HG03175 (cell line): ENCODE measurements around the gene METTL26.
"Not testable (repeated sequence)": the region's sequence is repeated elsewhere in the genome, so short reads cannot be mapped to it uniquely, and the experiment has no call there.

Experiments
- ATAC-seq: cut with Tn5 transposase; IDR thresholded peaks from one replicate; pipeline ENCODE4 v1.9.1; 2021; ENCODE audit warnings: mild to moderate bottlenecking, moderate library complexity; ENCODE audit not compliant: unreplicated experiment

The METTL26 gene

GRCh38 chr16:603933-604332 lies 32.2 kb downstream of the METTL26 start:
- no peak for ATAC-seq

- no peak for ATAC-seq
Observed at GRCh38 chr16:600781-601180, 35.3 kb downstream of the METTL26 start.

GRCh38 chr16:598823-599739 lies 37.0 kb downstream of the METTL26 start:
- no peak for ATAC-seq

GRCh38 chr16:597655-598054 lies 38.5 kb downstream of the METTL26 start:
- ATAC-seq: not testable (repeated sequence)

GRCh38 chr16:596736-597060 lies 39.4 kb downstream of the METTL26 start:
- ATAC-seq: no peak

GRCh38 chr16:595942-596735 lies 40.0 kb downstream of the METTL26 start:
- ATAC-seq: no peak

GRCh38 chr16:595094-595528 lies 41.0 kb downstream of the METTL26 start:
- ATAC-seq: no peak

- ATAC-seq: no peak
Observed at GRCh38 chr16:593807-594206, 42.3 kb downstream of the METTL26 start.

GRCh38 chr16:593406-593805 lies 42.7 kb downstream of the METTL26 start:
- ATAC-seq: no peak

GRCh38 chr16:592518-593306 lies 43.4 kb downstream of the METTL26 start:
- ATAC-seq: no peak

- ATAC-seq: no peak
Observed at GRCh38 chr16:591892-592517, 44.1 kb downstream of the METTL26 start.

GRCh38 chr16:591231-591630 lies 44.9 kb downstream of the METTL26 start:
- ATAC-seq: no peak

GRCh38 chr16:590815-591200 lies 45.3 kb downstream of the METTL26 start:
- ATAC-seq: no peak

- no peak for ATAC-seq
Observed at GRCh38 chr16:590188-590814, 45.8 kb downstream of the METTL26 start.

- ATAC-seq: peak; percentile 77
Observed at GRCh38 chr16:589658-590187, 46.4 kb downstream of the METTL26 start, which contains the start of gene RAB40C. TSS of gene RAB40C (plus strand) at chr16:590066. CDS start at chr16:590292, 226 bp downstream.

GRCh38 chr16:588889-589657 lies 47.0 kb downstream of the METTL26 start:
- peak; percentile 75 for ATAC-seq

GRCh38 chr16:588639-588888 lies 47.5 kb downstream of the METTL26 start:
- peak; percentile 7 for ATAC-seq

- ATAC-seq: no peak
Observed at GRCh38 chr16:586645-587590, 49.2 kb downstream of the METTL26 start.
